ENCODE data around the gene AUTS2.
"Not testable (repeated sequence)": the region's sequence is repeated elsewhere in the genome, so short reads cannot be mapped to it uniquely, and the experiment has no call there.

AUTS2 gene

GRCh38 chr7:70725448-70725847, 1127.2 kb downstream of the AUTS2 start:
- no peak for DNase-seq

GRCh38 chr7:70726294-70726693, 1128.0 kb downstream of the AUTS2 start:
- DNase-seq: no peak

GRCh38 chr7:70726951-70727378, 1128.7 kb downstream of the AUTS2 start:
- no peak for DNase-seq

GRCh38 chr7:70727861-70728260, 1129.6 kb downstream of the AUTS2 start:
- no peak for DNase-seq

GRCh38 chr7:70728872-70729552, 1130.7 kb downstream of the AUTS2 start:
- DNase-seq: no peak

GRCh38 chr7:70729553-70730157, 1131.4 kb downstream of the AUTS2 start:
- DNase-seq: not testable (repeated sequence)

- no peak for DNase-seq
Observed at GRCh38 chr7:70730451-70731110, 1132.3 kb downstream of the AUTS2 start.

GRCh38 chr7:70733090-70733489, 1134.8 kb downstream of the AUTS2 start:
- no peak for DNase-seq

- DNase-seq: no peak
Observed at GRCh38 chr7:70734411-70734810, 1136.1 kb downstream of the AUTS2 start.

- no peak for DNase-seq
Observed at GRCh38 chr7:70735313-70735712, 1137.0 kb downstream of the AUTS2 start.

GRCh38 chr7:70736715-70737460, 1138.6 kb downstream of the AUTS2 start:
- DNase-seq: no peak

GRCh38 chr7:70738151-70738885, 1140.0 kb downstream of the AUTS2 start:
- DNase-seq: no peak

- no peak for DNase-seq
Observed at GRCh38 chr7:70739646-70740210, 1141.5 kb downstream of the AUTS2 start.

GRCh38 chr7:70741666-70742065, 1143.4 kb downstream of the AUTS2 start:
- no peak for DNase-seq

GRCh38 chr7:70743531-70744325, 1145.5 kb downstream of the AUTS2 start:
- DNase-seq: no peak

- no peak for DNase-seq
Observed at GRCh38 chr7:70744492-70744891, 1146.2 kb downstream of the AUTS2 start.

- DNase-seq: no peak
Observed at GRCh38 chr7:70749831-70750230, 1151.6 kb downstream of the AUTS2 start.

- DNase-seq: no peak
Observed at GRCh38 chr7:70751895-70752294, 1153.6 kb downstream of the AUTS2 start.

GRCh38 chr7:70752794-70753241, 1154.5 kb downstream of the AUTS2 start:
- DNase-seq: no peak

- no peak for DNase-seq
Observed at GRCh38 chr7:70756789-70757188, 1158.5 kb downstream of the AUTS2 start.

GRCh38 chr7:70758646-70759045, 1160.4 kb downstream of the AUTS2 start:
- no peak for DNase-seq
